ENCODE results near the gene SLC39A3. TPM values are rescaled to one million over a fixed set of nuclear protein-coding genes. Genes with fewer than 3 reads are reported as not detected.

Gene SLC39A3
- total RNA-seq, 1 experiment from 2014 or later, result 87.4 TPM

DNA sequence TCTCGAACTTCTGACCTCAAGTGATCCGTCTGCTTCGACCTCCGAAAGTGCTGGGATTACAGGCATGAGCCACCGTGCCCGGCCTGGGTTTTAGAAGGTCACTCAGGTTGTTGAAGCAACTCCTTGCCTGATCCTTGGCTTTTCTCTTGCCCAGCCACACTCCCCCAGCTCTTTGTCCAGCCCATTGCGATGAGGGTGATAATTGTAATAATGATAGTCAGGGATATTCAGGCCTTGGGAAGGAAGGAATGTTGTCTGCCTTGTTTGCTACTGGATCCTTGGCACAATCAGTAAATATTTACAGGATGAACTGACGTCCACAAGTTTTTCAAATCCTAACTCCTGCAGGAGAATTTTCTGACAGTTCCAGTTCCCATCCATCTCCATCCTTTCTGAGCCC, 47.3 kb upstream of the SLC39A3 start:
- Histone ChIP-seq H3K9ac (ENCODE audit: low read length) (no peak overlapping the region), H3K4me3 (ENCODE audit: low read length) (no peak overlapping the region), H3K27me3 (ENCODE audit: low read length) (no peaks in the 10 kb centered on the region), H3K4me2 (ENCODE audit: low read length) (peak overlapping the region; percentile 23; the same call in 1 of the 2 replicates), H3K27ac (ENCODE audit: low read length) (no peak overlapping the region), H3F3A (ENCODE audit: low read length, unreplicated experiment) (no peaks in the 10 kb centered on the region), H3K36me3 (ENCODE audit: low read depth, low read length) (no peaks in the 10 kb centered on the region; the same call in 1 of the 2 replicates), H3K9me2 (replicated peaks; ENCODE audit: low read length) (no peaks in the 10 kb centered on the region), H3K9me3 (ENCODE audit: low read length) (no peaks in the 10 kb centered on the region), H2AFZ (ENCODE audit: low read length) (no peak overlapping the region), H3K79me2 (ENCODE audit: low read length) (peaks cover 56% of the 10 kb centered on the region), H4K20me1 (ENCODE audit: low read length) (no peaks in the 10 kb centered on the region; the same call in 1 of the 2 replicates), H3K4me1 (ENCODE audit: insufficient read depth, low read length) (peaks cover 5% of the 10 kb centered on the region)
- no peak for DNase-seq
- intact Hi-C loops (cut with micrococcal nuclease), result no loop called here
- TF ChIP-seq EZH2 (IDR thresholded peaks at IDR 0.05; ENCODE audit: low read length, unreplicated experiment) (no peak), EZH2phosphoT487 (IDR thresholded peaks at IDR 0.05; ENCODE audit: borderline replicate concordance, low read length) (no peak), CTCF (conservative IDR thresholded peaks at IDR 0.05; ENCODE audit: low read depth, low read length) (no peak)
- no peak for ATAC-seq
- CTCF ChIA-PET, result no interaction called here
- POLR2A ChIA-PET (ENCODE audit: unreplicated experiment), result no interaction called here
- no TSS peak for BruUV-seq (replicated peaks)

- Histone ChIP-seq H3K9me2 (replicated peaks; ENCODE audit: low read length) (no peaks in the 10 kb centered on the region), H3K9me3 (ENCODE audit: low read length) (no peaks in the 10 kb centered on the region), H3K4me2 (ENCODE audit: low read length) (peak within 1 kb of the TSS; percentile 92), H3K27me3 (ENCODE audit: low read length) (no peaks in the 10 kb centered on the region), H3K79me2 (ENCODE audit: low read length) (peaks cover 73% of the 10 kb centered on the region), H3K36me3 (ENCODE audit: low read depth, low read length) (no peaks in the 10 kb centered on the region; the same call in 1 of the 2 replicates), H3K27ac (ENCODE audit: low read length) (0 out of 2 replicates have a peak within 1 kb of the TSS, but pooled peaks have one; percentile 25), H3K9ac (ENCODE audit: low read length) (peak within 1 kb of the TSS; percentile 99), H2AFZ (ENCODE audit: low read length) (peak within 1 kb of the TSS; percentile 82), H3K4me1 (ENCODE audit: insufficient read depth, low read length) (peaks cover 14% of the 10 kb centered on the region), H4K20me1 (ENCODE audit: low read length) (peaks cover 7% of the 10 kb centered on the region; the same call in 1 of the 2 replicates), H3F3A (ENCODE audit: low read length, unreplicated experiment) (no peaks in the 10 kb centered on the region), H3K4me3 (ENCODE audit: low read length) (peak within 1 kb of the TSS; percentile 89)
- TF ChIP-seq EZH2phosphoT487 (IDR thresholded peaks at IDR 0.05; ENCODE audit: borderline replicate concordance, low read length) (no peak), CTCF (conservative IDR thresholded peaks at IDR 0.05; ENCODE audit: low read depth, low read length) (no peak), EZH2 (IDR thresholded peaks at IDR 0.05; ENCODE audit: low read length, unreplicated experiment) (no peak)
- peak; percentile 98 for DNase-seq
- ChIA-PET CTCF (interaction anchor here (0.5 kb wide), 1 partner anchor 173 kb away, joined by 6 read pairs; no protein-coding TSS in a partner anchor), POLR2A (ENCODE audit: unreplicated experiment) (no interaction called here)
- intact Hi-C loops (cut with micrococcal nuclease), result no loop called here
- ATAC-seq, result peak; percentile 89
- BruUV-seq (replicated peaks), result TSS peak; percentile 54
These were observed 45.6 kb upstream of the SLC39A3 start, which contains the start of gene THOP1 for GRCh38 chr19:2785244-2785997. Gene THOP1, plus strand, starts transcription at chr19:2785503. Its CDS starts 160 bp downstream, at chr19:2785663.

DNA sequence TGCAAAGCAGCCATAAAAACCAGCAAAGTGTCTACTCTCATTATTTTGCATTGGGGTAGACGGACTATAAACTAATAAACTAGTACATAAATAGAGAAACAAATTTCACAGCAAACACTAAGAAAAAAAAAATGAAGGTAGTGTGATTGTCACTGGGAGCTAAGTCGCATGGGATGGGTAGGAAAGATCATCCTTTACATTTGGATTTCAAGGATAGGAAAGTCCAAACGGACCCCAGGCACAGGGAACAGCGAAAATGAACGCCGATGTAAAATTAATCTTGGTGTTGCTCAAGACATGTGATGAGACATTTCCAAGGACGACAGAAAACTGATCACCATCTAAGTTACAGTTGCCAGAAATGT, 43.9 kb upstream of the SLC39A3 start:
- ATAC-seq, result no peak
- DNase-seq, result no peak
- Histone ChIP-seq H3K79me2 (ENCODE audit: low read length) (peaks cover 81% of the 10 kb centered on the region), H3K27ac (ENCODE audit: low read length) (peak overlapping the region; percentile 60), H3K36me3 (ENCODE audit: low read depth, low read length) (no peaks in the 10 kb centered on the region), H3K4me3 (ENCODE audit: low read length) (no peak overlapping the region; the same call in 1 of the 2 replicates), H3K9me3 (ENCODE audit: low read length) (no peaks in the 10 kb centered on the region), H2AFZ (ENCODE audit: low read length) (peak overlapping the region; percentile 90), H3K9ac (ENCODE audit: low read length) (peak overlapping the region; percentile 99), H3F3A (ENCODE audit: low read length, unreplicated experiment) (no peaks in the 10 kb centered on the region), H3K27me3 (ENCODE audit: low read length) (no peaks in the 10 kb centered on the region), H3K9me2 (replicated peaks; ENCODE audit: low read length) (no peaks in the 10 kb centered on the region), H3K4me1 (ENCODE audit: insufficient read depth, low read length) (peaks cover 14% of the 10 kb centered on the region), H3K4me2 (ENCODE audit: low read length) (peak overlapping the region; percentile 96), H4K20me1 (ENCODE audit: low read length) (peaks cover 9% of the 10 kb centered on the region; the same call in 1 of the 2 replicates)
- ChIA-PET CTCF (no interaction called here), POLR2A (ENCODE audit: unreplicated experiment) (interaction anchor here (0.6 kb wide), 1 partner anchor 1934 kb away, joined by 4 read pairs; no protein-coding TSS in a partner anchor)
- no TSS peak for BruUV-seq (replicated peaks)
- TF ChIP-seq EZH2 (IDR thresholded peaks at IDR 0.05; ENCODE audit: low read length, unreplicated experiment), result no peak
- no peak for TF ChIP-seq CTCF (conservative IDR thresholded peaks at IDR 0.05; ENCODE audit: low read depth, low read length)
- no peak for TF ChIP-seq EZH2phosphoT487 (IDR thresholded peaks at IDR 0.05; ENCODE audit: borderline replicate concordance, low read length)
- intact Hi-C loops (cut with micrococcal nuclease), result no loop called here
